ENCODE measurements around the gene KSR2.
"Not testable (repeated sequence)": the region's sequence is repeated elsewhere in the genome, so short reads cannot be mapped to it uniquely, and the experiment has no call there.

The KSR2 gene

GRCh38 chr12:117968826-117969659 is at the start of gene KSR2:
TSS of gene KSR2 (minus strand) at chr12:117968990. CDS start at chr12:117968255, 735 bp downstream.
- DNase-seq (ENCODE audit: low read depth in 3 of 3): peak; percentile 1 to 33 (median 32)

GRCh38 chr12:118017926-118018325 is 49.1 kb upstream of the KSR2 start:
- DNase-seq (ENCODE audit: low read depth in 3 of 3): no peak

- DNase-seq (ENCODE audit: low read depth in 3 of 3): peak; percentile 94 to 97 (median 96)
Measured at GRCh38 chr12:118016424-118017264, 47.9 kb upstream of the KSR2 start, which contains the start of gene RFC5. TSS of gene RFC5 (plus strand) at chr12:118016703. CDS start at chr12:118016828, 125 bp downstream.

GRCh38 chr12:118015944-118016343 is 47.2 kb upstream of the KSR2 start:
- no peak for DNase-seq (ENCODE audit: low read depth in 3 of 3)

- no peak for DNase-seq (ENCODE audit: low read depth in 3 of 3)
Measured at GRCh38 chr12:118015306-118015705, 46.5 kb upstream of the KSR2 start.

GRCh38 chr12:118013283-118013682 is 44.5 kb upstream of the KSR2 start:
- DNase-seq (ENCODE audit: low read depth in 3 of 3): no peak

- no peak for DNase-seq (ENCODE audit: low read depth in 3 of 3)
Measured at GRCh38 chr12:118011961-118012360, 43.2 kb upstream of the KSR2 start.

- DNase-seq (ENCODE audit: low read depth in 3 of 3): no peak
Measured at GRCh38 chr12:118011377-118011776, 42.6 kb upstream of the KSR2 start.

GRCh38 chr12:118010903-118011302 is 42.1 kb upstream of the KSR2 start:
- no peak for DNase-seq (ENCODE audit: low read depth in 3 of 3)

GRCh38 chr12:117999806-118000205 is 31.0 kb upstream of the KSR2 start:
- DNase-seq (ENCODE audit: low read depth in 3 of 3): not testable (repeated sequence)

GRCh38 chr12:117998719-117999118 is 29.9 kb upstream of the KSR2 start:
- no peak for DNase-seq (ENCODE audit: low read depth in 3 of 3)

GRCh38 chr12:117994551-117995438 is 26.0 kb upstream of the KSR2 start:
- DNase-seq (ENCODE audit: low read depth in 3 of 3): no peak

- no peak for DNase-seq (ENCODE audit: low read depth in 3 of 3)
Measured at GRCh38 chr12:117986705-117987469, 18.1 kb upstream of the KSR2 start.

GRCh38 chr12:117985182-117985581 is 16.4 kb upstream of the KSR2 start:
- no peak for DNase-seq (ENCODE audit: low read depth in 3 of 3)

GRCh38 chr12:117981267-117981666 is 12.5 kb upstream of the KSR2 start:
- DNase-seq (ENCODE audit: low read depth in 3 of 3): no peak

GRCh38 chr12:117980616-117981015 is 11.8 kb upstream of the KSR2 start:
- no peak for DNase-seq (ENCODE audit: low read depth in 3 of 3)

- no peak for DNase-seq (ENCODE audit: low read depth in 3 of 3)
Measured at GRCh38 chr12:117977373-117977772, 8.6 kb upstream of the KSR2 start.

GRCh38 chr12:117975006-117975405 is 6.2 kb upstream of the KSR2 start:
- no peak for DNase-seq (ENCODE audit: low read depth in 3 of 3)

- no peak for DNase-seq (ENCODE audit: low read depth in 3 of 3)
Measured at GRCh38 chr12:117972301-117972700, 3.5 kb upstream of the KSR2 start.

- no peak for DNase-seq (ENCODE audit: low read depth in 3 of 3)
Measured at GRCh38 chr12:117970334-117970733, 1.5 kb upstream of the KSR2 start.
